Measurements from ENCODE around the gene OSBPL6. TPM values are rescaled to one million over a fixed set of nuclear protein-coding genes. Genes with fewer than 3 reads are reported as not detected.

OSBPL6 gene
- total RNA-seq, 1 experiment from 2014 or later, result 2.1 TPM

DNA sequence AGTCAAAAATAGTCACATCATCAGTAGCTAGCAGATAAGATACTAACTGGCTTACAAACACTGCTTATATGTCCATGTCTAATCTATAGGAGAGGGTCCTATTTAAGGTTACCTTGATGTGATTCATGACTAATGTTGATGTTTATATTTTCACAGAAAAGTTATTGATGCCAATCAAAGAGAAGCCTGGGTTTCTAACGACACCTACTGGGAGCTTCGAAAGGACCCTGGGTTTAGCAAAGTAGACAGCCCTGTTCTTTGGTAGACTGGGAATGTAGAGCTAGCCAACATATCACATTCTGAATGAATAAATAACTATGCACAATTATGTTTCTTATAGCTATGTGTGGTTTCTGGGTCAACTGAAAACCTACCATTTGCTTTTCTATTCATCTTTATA, 201.0 kb downstream of the OSBPL6 start:
- Histone ChIP-seq H3K4me1 (ENCODE audit: control insufficient read depth, insufficient read depth, low read length) (no peaks in the 10 kb centered on the region), H3K9me3 (ENCODE audit: control insufficient read depth, insufficient read depth, low read depth, low read length) (no peaks in the 10 kb centered on the region), H3K36me3 (ENCODE audit: control insufficient read depth, insufficient read depth, low read length) (no peaks in the 10 kb centered on the region), H3K4me3 (ENCODE audit: low read depth in 2 of 2, low read length in 2 of 2) (no peak overlapping the region), H3K27ac (ENCODE audit: low read length) (no peak overlapping the region), H3K27me3 (ENCODE audit: control insufficient read depth, insufficient read depth, low read length) (no peaks in the 10 kb centered on the region)
- intact Hi-C loops (cut with micrococcal nuclease; ENCODE audit: unreplicated experiment), result loop anchor here (5.0 kb wide), 1 partner anchor 283 kb away; the partner anchor contains the start of gene RBM45
- BruUV-seq (replicated peaks), result no TSS peak
- TF ChIP-seq SIN3A (IDR thresholded peaks at IDR 0.05; ENCODE audit: borderline replicate concordance, insufficient read depth, low read depth, low read length) (no peak), TCF7L2 (IDR thresholded peaks at IDR 0.05; ENCODE audit: low read depth, low read length) (no peak), POLR2AphosphoS5 (IDR thresholded peaks at IDR 0.05; ENCODE audit: low read depth, low read length) (no peak)
- TF ChIP-seq, protein P1, sequence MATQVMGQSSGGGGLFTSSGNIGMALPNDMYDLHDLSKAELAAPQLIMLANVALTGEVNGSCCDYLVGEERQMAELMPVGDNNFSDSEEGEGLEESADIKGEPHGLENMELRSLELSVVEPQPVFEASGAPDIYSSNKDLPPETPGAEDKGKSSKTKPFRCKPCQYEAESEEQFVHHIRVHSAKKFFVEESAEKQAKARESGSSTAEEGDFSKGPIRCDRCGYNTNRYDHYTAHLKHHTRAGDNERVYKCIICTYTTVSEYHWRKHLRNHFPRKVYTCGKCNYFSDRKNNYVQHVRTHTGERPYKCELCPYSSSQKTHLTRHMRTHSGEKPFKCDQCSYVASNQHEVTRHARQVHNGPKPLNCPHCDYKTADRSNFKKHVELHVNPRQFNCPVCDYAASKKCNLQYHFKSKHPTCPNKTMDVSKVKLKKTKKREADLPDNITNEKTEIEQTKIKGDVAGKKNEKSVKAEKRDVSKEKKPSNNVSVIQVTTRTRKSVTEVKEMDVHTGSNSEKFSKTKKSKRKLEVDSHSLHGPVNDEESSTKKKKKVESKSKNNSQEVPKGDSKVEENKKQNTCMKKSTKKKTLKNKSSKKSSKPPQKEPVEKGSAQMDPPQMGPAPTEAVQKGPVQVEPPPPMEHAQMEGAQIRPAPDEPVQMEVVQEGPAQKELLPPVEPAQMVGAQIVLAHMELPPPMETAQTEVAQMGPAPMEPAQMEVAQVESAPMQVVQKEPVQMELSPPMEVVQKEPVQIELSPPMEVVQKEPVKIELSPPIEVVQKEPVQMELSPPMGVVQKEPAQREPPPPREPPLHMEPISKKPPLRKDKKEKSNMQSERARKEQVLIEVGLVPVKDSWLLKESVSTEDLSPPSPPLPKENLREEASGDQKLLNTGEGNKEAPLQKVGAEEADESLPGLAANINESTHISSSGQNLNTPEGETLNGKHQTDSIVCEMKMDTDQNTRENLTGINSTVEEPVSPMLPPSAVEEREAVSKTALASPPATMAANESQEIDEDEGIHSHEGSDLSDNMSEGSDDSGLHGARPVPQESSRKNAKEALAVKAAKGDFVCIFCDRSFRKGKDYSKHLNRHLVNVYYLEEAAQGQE (IDR thresholded peaks at IDR 0.05; ENCODE audit: insufficient read depth in 1 of 2, low read depth in 2 of 2, low read length in 1 of 2), result no peak
- TF ChIP-seq, protein P2, sequence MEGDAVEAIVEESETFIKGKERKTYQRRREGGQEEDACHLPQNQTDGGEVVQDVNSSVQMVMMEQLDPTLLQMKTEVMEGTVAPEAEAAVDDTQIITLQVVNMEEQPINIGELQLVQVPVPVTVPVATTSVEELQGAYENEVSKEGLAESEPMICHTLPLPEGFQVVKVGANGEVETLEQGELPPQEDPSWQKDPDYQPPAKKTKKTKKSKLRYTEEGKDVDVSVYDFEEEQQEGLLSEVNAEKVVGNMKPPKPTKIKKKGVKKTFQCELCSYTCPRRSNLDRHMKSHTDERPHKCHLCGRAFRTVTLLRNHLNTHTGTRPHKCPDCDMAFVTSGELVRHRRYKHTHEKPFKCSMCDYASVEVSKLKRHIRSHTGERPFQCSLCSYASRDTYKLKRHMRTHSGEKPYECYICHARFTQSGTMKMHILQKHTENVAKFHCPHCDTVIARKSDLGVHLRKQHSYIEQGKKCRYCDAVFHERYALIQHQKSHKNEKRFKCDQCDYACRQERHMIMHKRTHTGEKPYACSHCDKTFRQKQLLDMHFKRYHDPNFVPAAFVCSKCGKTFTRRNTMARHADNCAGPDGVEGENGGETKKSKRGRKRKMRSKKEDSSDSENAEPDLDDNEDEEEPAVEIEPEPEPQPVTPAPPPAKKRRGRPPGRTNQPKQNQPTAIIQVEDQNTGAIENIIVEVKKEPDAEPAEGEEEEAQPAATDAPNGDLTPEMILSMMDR (IDR thresholded peaks at IDR 0.05), result no peak; the same call in 1 of the 2 replicates
- in situ Hi-C loops (cut with HindIII; ENCODE audit: low pct_unique_long_range_greater_than_20kb, low sequenced_read_pairs), result no loop called here
- DNase-seq (ENCODE audit: low read depth, low spot score) (no peak), ATAC-seq (no peak)
- ChIA-PET POLR2A (no interaction called here), CTCF (interaction anchor here (0.6 to 0.8 kb wide), 3 partner anchors 110 to 266 kb away, joined by 3 to 9 read pairs (median 5); no protein-coding TSS in a partner anchor)

GRCh38 chr2:178395941-178396570, 201.7 kb downstream of the OSBPL6 start:
- in situ Hi-C loops (cut with HindIII; ENCODE audit: low pct_unique_long_range_greater_than_20kb, low sequenced_read_pairs) (no loop called here), intact Hi-C loops (cut with micrococcal nuclease; ENCODE audit: unreplicated experiment) (loop anchor here (2.0 to 5.0 kb wide), 2 partner anchors 19 to 284 kb away; partner anchors contain the start of gene RBM45)
- no peak for ATAC-seq
- no peak for DNase-seq (ENCODE audit: low read depth, low spot score)
- no peak overlapping the region for H3K4me3 ChIP-seq (ENCODE audit: low read depth in 2 of 2, low read length in 2 of 2)
- no peaks in the 10 kb centered on the region for H3K9me3 ChIP-seq (ENCODE audit: control insufficient read depth, insufficient read depth, low read depth, low read length)
- H3K27ac ChIP-seq (ENCODE audit: low read length), result no peak overlapping the region
- TF ChIP-seq SIN3A (IDR thresholded peaks at IDR 0.05; ENCODE audit: borderline replicate concordance, insufficient read depth, low read depth, low read length) (no peak), POLR2AphosphoS5 (IDR thresholded peaks at IDR 0.05; ENCODE audit: low read depth, low read length) (no peak), TCF7L2 (IDR thresholded peaks at IDR 0.05; ENCODE audit: low read depth, low read length) (no peak)
- TF ChIP-seq, protein P2 (IDR thresholded peaks at IDR 0.05), result no peak
- TF ChIP-seq, protein P1 (IDR thresholded peaks at IDR 0.05; ENCODE audit: insufficient read depth in 1 of 2, low read depth in 2 of 2, low read length in 1 of 2), result no peak
- CTCF ChIA-PET, result interaction anchor here (0.7 to 0.8 kb wide), 2 partner anchors 110 to 253 kb away, joined by 9 to 14 read pairs; no protein-coding TSS in a partner anchor
- H3K36me3 ChIP-seq (ENCODE audit: control insufficient read depth, insufficient read depth, low read length), result no peaks in the 10 kb centered on the region
- no peaks in the 10 kb centered on the region for H3K4me1 ChIP-seq (ENCODE audit: control insufficient read depth, insufficient read depth, low read length)
- POLR2A ChIA-PET, result no interaction called here
- no TSS peak for BruUV-seq (replicated peaks)
- H3K27me3 ChIP-seq (ENCODE audit: control insufficient read depth, insufficient read depth, low read length), result no peaks in the 10 kb centered on the region

Measured in Panc1 (cell line).